AG09309 (cell line): ENCODE measurements around the gene RNF115.

Source experiments
- DNase-seq: peaks from one replicate; pipeline ENCODE4 v3.0.0-alpha.2; 2010; ENCODE audit warnings: low read depth
- H3K4me3 ChIP-seq: 2 replicates; pipeline ENCODE4 v1.5.1; 2011; ENCODE audit warnings: mild to moderate bottlenecking, low read depth, low read length, moderate library complexity; ENCODE audit not compliant: control insufficient read depth
- TF ChIP-seq, protein P1 (sequence below): IDR thresholded peaks from 2 replicates; pipeline ENCODE4 v1.5.1; 2011; ENCODE audit warnings: mild to moderate bottlenecking, low read depth, low read length, inconsistent platforms; ENCODE audit not compliant: insufficient read depth, control insufficient read depth; ENCODE audit errors: missing control alignments

Gene RNF115

DNA sequence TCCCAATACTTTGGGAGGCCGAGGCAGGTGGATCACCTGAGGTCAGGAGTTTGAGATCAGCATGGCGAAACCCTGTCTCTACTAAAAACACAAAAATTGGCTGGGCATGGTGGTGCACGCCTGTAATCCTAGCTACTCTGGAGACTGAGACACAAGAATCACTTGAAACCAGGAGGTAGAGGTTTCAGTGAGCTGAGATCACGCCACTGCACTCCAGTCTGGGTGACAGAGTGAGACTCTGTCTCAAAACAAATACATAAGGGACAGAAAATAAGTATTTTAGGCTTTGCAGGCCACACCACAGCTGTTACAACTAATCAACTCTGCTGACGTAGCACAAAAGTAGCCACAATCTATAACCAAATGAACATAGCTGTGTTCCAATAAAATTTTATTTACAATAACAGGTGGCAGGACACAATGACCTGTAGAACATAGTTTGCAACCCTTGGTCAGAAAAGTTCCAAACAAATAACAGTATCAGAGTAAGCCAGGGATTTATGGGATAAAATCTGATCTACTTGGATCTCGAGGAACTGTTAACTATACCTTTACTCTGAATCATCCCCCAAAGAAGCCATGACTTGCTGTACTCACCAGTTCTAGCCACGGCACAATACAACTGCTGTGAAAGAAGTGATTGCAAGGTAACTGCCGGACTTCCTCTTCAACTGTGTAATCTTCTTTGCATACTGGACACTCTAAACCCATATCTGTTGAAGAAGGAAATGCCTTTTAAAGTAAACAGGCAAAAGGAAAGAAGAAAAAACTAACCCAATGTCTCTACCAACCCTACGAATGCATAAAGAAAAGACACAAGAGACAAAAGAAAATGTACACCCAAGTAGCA, 76.3 kb downstream of the RNF115 start:
- no peak for DNase-seq
- H3K4me3 ChIP-seq = no peak overlapping the region
- TF ChIP-seq, protein P1, sequence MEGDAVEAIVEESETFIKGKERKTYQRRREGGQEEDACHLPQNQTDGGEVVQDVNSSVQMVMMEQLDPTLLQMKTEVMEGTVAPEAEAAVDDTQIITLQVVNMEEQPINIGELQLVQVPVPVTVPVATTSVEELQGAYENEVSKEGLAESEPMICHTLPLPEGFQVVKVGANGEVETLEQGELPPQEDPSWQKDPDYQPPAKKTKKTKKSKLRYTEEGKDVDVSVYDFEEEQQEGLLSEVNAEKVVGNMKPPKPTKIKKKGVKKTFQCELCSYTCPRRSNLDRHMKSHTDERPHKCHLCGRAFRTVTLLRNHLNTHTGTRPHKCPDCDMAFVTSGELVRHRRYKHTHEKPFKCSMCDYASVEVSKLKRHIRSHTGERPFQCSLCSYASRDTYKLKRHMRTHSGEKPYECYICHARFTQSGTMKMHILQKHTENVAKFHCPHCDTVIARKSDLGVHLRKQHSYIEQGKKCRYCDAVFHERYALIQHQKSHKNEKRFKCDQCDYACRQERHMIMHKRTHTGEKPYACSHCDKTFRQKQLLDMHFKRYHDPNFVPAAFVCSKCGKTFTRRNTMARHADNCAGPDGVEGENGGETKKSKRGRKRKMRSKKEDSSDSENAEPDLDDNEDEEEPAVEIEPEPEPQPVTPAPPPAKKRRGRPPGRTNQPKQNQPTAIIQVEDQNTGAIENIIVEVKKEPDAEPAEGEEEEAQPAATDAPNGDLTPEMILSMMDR = no peak

DNA sequence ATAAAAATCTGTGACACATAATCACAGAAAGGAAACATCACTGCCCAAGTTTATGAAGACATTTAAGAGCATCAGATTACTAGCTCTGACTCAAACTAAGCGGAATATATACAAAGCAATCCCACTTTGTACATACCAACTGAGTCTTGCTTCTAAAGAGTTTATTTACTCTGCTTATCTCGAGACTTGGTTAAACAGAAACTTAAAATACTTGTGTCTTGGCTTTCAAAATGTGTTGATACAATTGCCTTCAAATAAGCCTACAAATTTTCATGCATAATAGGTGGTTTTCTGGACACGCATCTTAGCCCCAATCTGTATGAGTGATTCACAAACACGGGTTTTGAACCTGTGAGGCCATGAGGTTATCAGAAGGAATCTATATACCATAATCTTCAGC, 83.6 kb downstream of the RNF115 start:
- H3K4me3 ChIP-seq = no peak overlapping the region
- TF ChIP-seq, protein P1 = no peak
- peak; percentile 84 for DNase-seq

DNA sequence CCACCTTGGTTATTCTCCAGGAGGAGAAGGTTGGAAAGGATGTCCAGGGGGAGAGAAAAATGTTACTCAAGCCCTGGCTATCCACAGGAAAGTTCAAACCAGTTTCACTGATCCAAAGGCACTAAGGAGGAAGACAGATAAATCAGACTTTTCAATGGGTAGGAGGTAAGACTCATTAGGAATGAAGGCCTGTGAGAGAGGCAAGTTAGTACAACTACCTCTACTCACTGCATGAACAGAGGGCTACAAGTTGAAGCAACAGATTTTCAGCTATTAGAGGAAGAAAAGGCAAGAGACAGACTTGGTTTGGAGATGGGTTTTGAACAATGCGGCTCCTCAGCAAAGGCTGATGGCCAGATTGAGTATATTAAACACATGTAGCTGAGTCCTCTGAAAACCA, 87.7 kb downstream of the RNF115 start:
- no peak for DNase-seq
- TF ChIP-seq, protein P1 = no peak
- H3K4me3 ChIP-seq = no peak overlapping the region

DNA sequence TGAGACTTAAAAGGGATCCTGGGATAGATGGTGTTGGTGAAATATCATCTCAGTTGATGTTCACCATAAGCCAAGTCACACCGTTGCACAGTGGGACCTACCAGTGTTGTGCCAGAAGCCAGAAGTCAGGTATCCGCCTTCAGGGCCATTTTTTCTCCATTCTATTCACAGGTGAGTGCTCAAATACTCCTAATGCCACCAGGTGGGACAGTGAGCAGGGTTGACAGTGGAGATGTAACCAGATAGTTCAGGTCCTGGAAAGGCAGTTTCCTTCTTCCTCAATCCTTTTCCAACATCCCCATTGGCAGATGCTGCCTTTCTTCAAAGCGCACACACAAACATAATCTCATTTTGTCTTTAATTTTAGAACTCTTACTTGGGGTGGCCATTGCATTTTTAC, 93.0 kb downstream of the RNF115 start:
- TF ChIP-seq, protein P1 = no peak
- DNase-seq = no peak
- H3K4me3 ChIP-seq = no peak overlapping the region

DNA sequence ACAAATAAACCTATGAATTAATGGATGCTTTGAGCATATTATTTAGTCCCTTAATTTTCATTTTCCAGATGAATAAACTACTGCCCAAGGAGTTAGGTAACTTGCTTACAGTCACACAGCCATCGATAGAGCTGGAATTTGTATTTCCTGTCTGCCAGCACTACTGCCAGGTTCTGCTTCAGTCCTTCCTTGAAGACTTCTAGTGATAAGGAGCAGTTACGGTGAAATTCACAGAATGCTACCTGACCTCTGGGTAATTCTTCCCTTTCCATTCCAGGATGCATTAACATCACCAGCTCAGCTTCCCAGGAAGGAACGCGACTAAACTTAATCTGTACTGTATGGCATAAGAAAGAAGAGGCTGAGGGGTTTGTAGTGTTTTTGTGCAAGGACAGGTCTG, 93.4 kb downstream of the RNF115 start:
- DNase-seq = no peak
- TF ChIP-seq, protein P1 = no peak
- H3K4me3 ChIP-seq = no peak overlapping the region

DNA sequence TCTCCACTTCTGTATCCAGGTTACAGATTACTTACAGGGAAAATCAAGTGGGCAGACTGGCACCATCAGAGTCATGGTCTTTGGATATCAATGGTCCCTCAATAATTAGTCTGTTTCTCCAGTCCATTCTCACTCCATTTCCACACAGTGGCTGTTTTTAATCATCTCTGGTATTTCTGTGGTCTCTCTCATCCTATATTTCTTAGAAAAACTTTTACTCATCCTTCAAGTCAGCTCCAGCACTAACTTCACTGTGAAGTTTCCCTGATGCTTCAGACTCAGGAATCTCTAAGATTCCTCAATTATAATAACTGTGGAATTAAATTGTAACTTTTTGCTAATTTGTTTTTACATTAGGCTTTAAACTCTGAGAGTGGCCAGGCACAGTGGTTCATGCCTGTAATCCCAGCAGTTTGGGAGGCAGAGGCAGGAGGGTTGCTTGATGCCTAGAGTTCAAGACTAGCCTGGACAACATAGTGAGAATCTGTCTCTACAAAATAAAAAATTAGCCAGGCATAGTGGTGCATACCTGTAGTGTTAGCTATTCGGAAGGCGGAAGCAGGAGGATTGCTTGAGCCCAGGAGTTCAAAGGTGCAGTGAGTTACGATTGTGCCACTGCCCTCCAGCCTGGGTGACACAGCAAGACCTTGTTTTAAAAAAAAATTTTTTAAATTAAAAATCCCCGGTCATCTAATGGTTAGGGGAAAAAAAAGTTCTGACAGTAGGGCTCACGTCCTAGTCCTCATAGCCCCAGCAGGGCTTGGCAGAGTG, 94.0 kb downstream of the RNF115 start:
- TF ChIP-seq, protein P1 = no peak
- DNase-seq = no peak
- H3K4me3 ChIP-seq = no peak overlapping the region
